ENCODE results near the gene BAG3.
A peak's percentile ranks its signal among the peaks of the same experiment; 100 is the strongest.

The BAG3 gene

GRCh38 chr10:119715628-119716505, 64.7 kb downstream of the BAG3 start:
- no peak for DNase-seq (ENCODE audit: extremely low spot score)
- ChIA-PET CTCF (interaction anchor here (1.0 to 4.4 kb wide), 5 partner anchors 10 to 44 kb away, joined by 3 to 31 read pairs (median 12); partner anchors contain the start of gene INPP5F), POLR2A (interaction anchor here (1.3 kb wide), 1 partner anchor 14 kb away, joined by 3 read pairs; no protein-coding TSS in a partner anchor)
- no peak for TF ChIP-seq CTCF (IDR thresholded peaks at IDR 0.05; ENCODE audit: control extremely low read depth, extremely low read depth, low read depth, missing control alignments)

- ChIA-PET CTCF (interaction anchor here (1.4 kb wide), 1 partner anchor 36 kb away, joined by 5 read pairs; no protein-coding TSS in a partner anchor), POLR2A (no interaction called here)
- TF ChIP-seq CTCF (IDR thresholded peaks at IDR 0.05; ENCODE audit: control extremely low read depth, extremely low read depth, low read depth, missing control alignments), result no peak
- no peak for DNase-seq (ENCODE audit: extremely low spot score)
Measured at GRCh38 chr10:119723161-119723560, 72.0 kb downstream of the BAG3 start.

GRCh38 chr10:119723624-119724023, 72.4 kb downstream of the BAG3 start:
- no peak for TF ChIP-seq CTCF (IDR thresholded peaks at IDR 0.05; ENCODE audit: control extremely low read depth, extremely low read depth, low read depth, missing control alignments)
- ChIA-PET POLR2A (interaction anchor here (1.0 to 3.9 kb wide), 2 partner anchors 19 to 149 kb away, joined by 3 to 27 read pairs; partner anchors contain the start of gene MCMBP), CTCF (interaction anchor here (0.6 to 5.4 kb wide), 5 partner anchors 19 to 142 kb away, joined by 3 to 46 read pairs (median 5); no protein-coding TSS in a partner anchor)
- no peak for DNase-seq (ENCODE audit: extremely low spot score)

GRCh38 chr10:119724593-119725516, 73.7 kb downstream of the BAG3 start:
- CTCF ChIA-PET, result interaction anchor here (0.9 to 5.4 kb wide), 23 partner anchors 8 to 135 kb away, joined by 3 to 46 read pairs (median 5); no protein-coding TSS in a partner anchor
- POLR2A ChIA-PET, result interaction anchor here (0.6 to 3.9 kb wide), 13 partner anchors 11 to 204 kb away, joined by 3 to 27 read pairs (median 4); partner anchors contain the start of gene MCMBP
- no peak for TF ChIP-seq CTCF (IDR thresholded peaks at IDR 0.05; ENCODE audit: control extremely low read depth, extremely low read depth, low read depth, missing control alignments)
- DNase-seq (ENCODE audit: extremely low spot score), result peak; percentile 40

GRCh38 chr10:119725517-119725827, 74.3 kb downstream of the BAG3 start:
- no peak for DNase-seq (ENCODE audit: extremely low spot score)
- ChIA-PET CTCF (interaction anchor here (0.9 to 5.4 kb wide), 20 partner anchors 9 to 134 kb away, joined by 3 to 46 read pairs (median 5); no protein-coding TSS in a partner anchor), POLR2A (interaction anchor here (0.6 to 3.9 kb wide), 10 partner anchors 11 to 167 kb away, joined by 3 to 27 read pairs (median 4); partner anchors contain the start of gene SEC23IP)
- TF ChIP-seq CTCF (IDR thresholded peaks at IDR 0.05; ENCODE audit: control extremely low read depth, extremely low read depth, low read depth, missing control alignments), result no peak
